GM23338 (cell line): ENCODE results near the gene BEND7. TPM values are rescaled to one million over a fixed set of nuclear protein-coding genes. Genes with fewer than 3 reads are reported as not detected.

Source experiments
- ATAC-seq: fragments of 200-7000 bp; cut with Tn5 transposase; 3 replicates; pipeline ENCODE4 v1.9.1; 2020
- DNase-seq: peaks from one replicate; pipeline ENCODE4 v3.0.0-alpha.2; 2015; ENCODE audit warnings: low spot score
- H2AFZ ChIP-seq: fragments of 200-600 bp; sonication (generic); 2 replicates; pipeline ENCODE4 v1.8.0; 2016; ENCODE audit warnings: antibody characterized with exemption, mild to moderate bottlenecking, moderate library complexity
- H3F3A ChIP-seq: fragments of 200-600 bp; sonication (generic); replicated peaks from 2 replicates; pipeline ENCODE4 v1.8.0; 2017; ENCODE audit warnings: antibody characterized with exemption, mixed run types, low read depth
- H3K27ac ChIP-seq: fragments of 200-600 bp; sonication (generic); 2 replicates; pipeline ENCODE4 v1.6.1; 2016; ENCODE audit warnings: low read depth
- H3K27me3 ChIP-seq: fragments of 200-600 bp; sonication (generic); 2 replicates; pipeline ENCODE4 v1.8.0; 2016; ENCODE audit warnings: mild to moderate bottlenecking, mixed run types, moderate library complexity; ENCODE audit not compliant: insufficient read depth
- H3K36me3 ChIP-seq: fragments of 200-600 bp; sonication (generic); 2 replicates; pipeline ENCODE4 v1.8.0; 2016; ENCODE audit warnings: mild to moderate bottlenecking; ENCODE audit not compliant: insufficient read depth
- H3K4me1 ChIP-seq: fragments of 200-600 bp; sonication (generic); 2 replicates; pipeline ENCODE4 v1.8.0; 2016; ENCODE audit warnings: mild to moderate bottlenecking, moderate library complexity; ENCODE audit not compliant: insufficient read depth
- H3K4me2 ChIP-seq: fragments of 200-600 bp; sonication (generic); 2 replicates; pipeline ENCODE4 v1.7.1; 2017; ENCODE audit warnings: mixed run types
- H3K4me3 ChIP-seq: fragments of 200-600 bp; sonication (generic); 2 replicates; pipeline ENCODE4 v1.6.1; 2016; ENCODE audit warnings: mixed run types
- H3K79me2 ChIP-seq: fragments of 200-600 bp; sonication (generic); replicated peaks from 2 replicates; pipeline ENCODE4 v1.8.0; 2017; ENCODE audit warnings: mild to moderate bottlenecking; ENCODE audit not compliant: insufficient read depth
- H3K9me2 ChIP-seq: fragments of 200-600 bp; sonication (generic); 2 replicates; pipeline ENCODE4 v1.8.0; 2017; ENCODE audit not compliant: insufficient read depth
- H4K20me1 ChIP-seq: fragments of 200-600 bp; sonication (generic); replicated peaks from 2 replicates; pipeline ENCODE4 v1.8.0; 2017; ENCODE audit warnings: mild to moderate bottlenecking; ENCODE audit not compliant: insufficient read depth
- H3K27ac Mint-ChIP-seq: 2 replicates; pipeline ENCODE4 v1.8.0; 2020; ENCODE audit warnings: inconsistent platforms, mild to moderate bottlenecking, moderate library complexity, mixed read lengths
- H3K27me3 Mint-ChIP-seq: 3 replicates; pipeline ENCODE4 v1.8.0; 2022; ENCODE audit warnings: low read depth, mild to moderate bottlenecking, moderate library complexity, mixed read lengths, inconsistent platforms; ENCODE audit not compliant: insufficient read depth, poor library complexity
- H3K36me3 Mint-ChIP-seq: 3 replicates; pipeline ENCODE4 v1.8.0; 2021; ENCODE audit warnings: low read depth, mild to moderate bottlenecking, inconsistent platforms, moderate library complexity, mixed read lengths
- H3K4me1 Mint-ChIP-seq: 3 replicates; pipeline ENCODE4 v1.8.0; 2020; ENCODE audit warnings: mild to moderate bottlenecking, inconsistent platforms, mixed read lengths
- H3K4me3 Mint-ChIP-seq: 3 replicates; pipeline ENCODE4 v1.8.0; 2021; ENCODE audit warnings: moderate library complexity, mild to moderate bottlenecking, inconsistent platforms, mixed read lengths
- H3K9me3 Mint-ChIP-seq: 3 replicates; pipeline ENCODE4 v1.8.0; 2020; ENCODE audit warnings: moderate library complexity, mild to moderate bottlenecking, inconsistent platforms, mixed read lengths
- CREB1 ChIP-seq: fragments of 250-450 bp; sonication (Bioruptor Pico); IDR thresholded peaks from 2 replicates; pipeline ENCODE4 v1.5.0; 2020; ENCODE audit warnings: low read depth, mild to moderate bottlenecking, moderate library complexity
- ETS1 ChIP-seq: IDR thresholded peaks from 2 replicates; pipeline ENCODE4 v1.6.1; 2016; ENCODE audit warnings: antibody characterized with exemption
- EZH2phosphoT487 ChIP-seq: fragments of 200-600 bp; sonication (generic); IDR thresholded peaks from one replicate; pipeline ENCODE4 v1.8.1; 2018; ENCODE audit warnings: antibody characterized with exemption; ENCODE audit not compliant: unreplicated experiment
- JUNB ChIP-seq: IDR thresholded peaks from one replicate; pipeline ENCODE4 v1.6.1; 2016; ENCODE audit warnings: antibody characterized with exemption; ENCODE audit not compliant: unreplicated experiment
- NANOG ChIP-seq: IDR thresholded peaks from 2 replicates; pipeline ENCODE4 v1.6.1; 2016; ENCODE audit warnings: antibody characterized with exemption, borderline replicate concordance
- POLR2AphosphoS5 ChIP-seq: IDR thresholded peaks from 2 replicates; pipeline ENCODE4 v1.6.1; 2016; ENCODE audit warnings: antibody characterized with exemption, low read depth
- REST ChIP-seq: IDR thresholded peaks from one replicate; pipeline ENCODE4 v1.6.1; 2018; ENCODE audit warnings: antibody characterized with exemption; ENCODE audit not compliant: unreplicated experiment
- STAT1 ChIP-seq: IDR thresholded peaks from one replicate; pipeline ENCODE4 v1.6.1; 2016; ENCODE audit warnings: antibody characterized with exemption; ENCODE audit not compliant: unreplicated experiment
- ZNF331 ChIP-seq: fragments of 250-450 bp; sonication (Bioruptor Pico); IDR thresholded peaks from 2 replicates; pipeline ENCODE4 v1.5.0; 2020; ENCODE audit warnings: low read depth, mild to moderate bottlenecking, moderate library complexity
- polyA plus RNA-seq: library from polyadenylated mRNA; unstranded; fragments of >200 nt; fragmentation: Nextera tagmentation; extraction: Ambion mirVana; gene quantifications from 2 replicates; pipeline ENCODE4 v1.2.1, GENCODE V29; 2016
- total RNA-seq: library from RNA; depleted of rRNA; stranded (reverse); fragments of >200 nt; shearing (Covaris generic); gene quantifications from 2 replicates; pipeline ENCODE4 v1.2.3, GENCODE V29; 2014

The BEND7 gene
- total and polyA plus RNA-seq, 2 experiments from 2014 or later, result 3.1 to 9.6 TPM

- Mint-ChIP-seq H3K9me3 (no peaks in the 10 kb centered on the region), H3K27ac (no peak overlapping the region), H3K4me1 (no peaks in the 10 kb centered on the region), H3K36me3 (no peaks in the 10 kb centered on the region), H3K4me3 (no peak overlapping the region), H3K27me3 (no peaks in the 10 kb centered on the region)
- TF ChIP-seq CREB1 (CRISPR knock-in tag) (no peak), NANOG (no peak), REST (no peak), ZNF331 (CRISPR knock-in tag) (no peak), ETS1 (no peak), JUNB (no peak), EZH2phosphoT487 (no peak), STAT1 (no peak)
- no peaks in the 10 kb centered on the region for H3K9me2 ChIP-seq
- no peak overlapping the region for H3K4me3 ChIP-seq
- ATAC-seq (no peak), DNase-seq (no peak)
- no peaks in the 10 kb centered on the region for H3K4me1 ChIP-seq
- no peak overlapping the region for H3K4me2 ChIP-seq
- no peak overlapping the region for H3K27ac ChIP-seq
- no peaks in the 10 kb centered on the region for H3K27me3 ChIP-seq
- H3K79me2 ChIP-seq, result no peaks in the 10 kb centered on the region
- H3F3A ChIP-seq, result no peaks in the 10 kb centered on the region
- H3K36me3 ChIP-seq, result no peaks in the 10 kb centered on the region
- no peaks in the 10 kb centered on the region for H4K20me1 ChIP-seq
- no peak overlapping the region for H2AFZ ChIP-seq
Observed at GRCh38 chr10:13472359-13472758, 56.5 kb downstream of the BEND7 start.

- no peaks in the 10 kb centered on the region for H3K4me1 ChIP-seq
- Mint-ChIP-seq H3K4me3 (no peak overlapping the region), H3K4me1 (no peaks in the 10 kb centered on the region), H3K36me3 (no peaks in the 10 kb centered on the region), H3K27me3 (no peaks in the 10 kb centered on the region), H3K9me3 (no peaks in the 10 kb centered on the region), H3K27ac (no peak overlapping the region)
- H3K9me2 ChIP-seq, result no peaks in the 10 kb centered on the region
- H3K79me2 ChIP-seq, result no peaks in the 10 kb centered on the region
- no peaks in the 10 kb centered on the region for H3K27me3 ChIP-seq
- H2AFZ ChIP-seq, result no peak overlapping the region
- DNase-seq (peak; percentile 51), ATAC-seq (peak; percentile 32; the same call in 1 of the 3 replicates)
- no peaks in the 10 kb centered on the region for H4K20me1 ChIP-seq
- H3K4me3 ChIP-seq, result no peak overlapping the region
- H3F3A ChIP-seq, result no peaks in the 10 kb centered on the region
- no peaks in the 10 kb centered on the region for H3K36me3 ChIP-seq
- no peak overlapping the region for H3K4me2 ChIP-seq
- no peak overlapping the region for H3K27ac ChIP-seq
- no peak for TF ChIP-seq REST
- no peak for TF ChIP-seq ZNF331 (CRISPR knock-in tag)
- TF ChIP-seq CREB1 (CRISPR knock-in tag), result no peak
- TF ChIP-seq POLR2AphosphoS5, result no peak
Observed at GRCh38 chr10:13470270-13470669, 58.5 kb downstream of the BEND7 start.
